NOMO-1 treated with dmso at 0.1 percent for 144 hours (cell line): ENCODE measurements around the gene RBPMS2.
A peak's percentile ranks its signal among the peaks of the same experiment; 100 is the strongest.
"Not testable (repeated sequence)": the region's sequence is repeated elsewhere in the genome, so short reads cannot be mapped to it uniquely, and the experiment has no call there.

Experiments used
- DNase-seq: peaks from one replicate; lab custom pipeline; 2025; ENCODE audit not compliant: unreplicated experiment; lab: John Stamatoyannopoulos, UW

The RBPMS2 gene

GRCh38 chr15:64775551-64776401 is at the start of gene RBPMS2:
TSS of gene RBPMS2 (minus strand) at chr15:64775589. CDS start at chr15:64775319, 270 bp downstream.
- no peak for DNase-seq

- DNase-seq = no peak
Measured at GRCh38 chr15:64824929-64825430, 49.6 kb upstream of the RBPMS2 start.

DNA sequence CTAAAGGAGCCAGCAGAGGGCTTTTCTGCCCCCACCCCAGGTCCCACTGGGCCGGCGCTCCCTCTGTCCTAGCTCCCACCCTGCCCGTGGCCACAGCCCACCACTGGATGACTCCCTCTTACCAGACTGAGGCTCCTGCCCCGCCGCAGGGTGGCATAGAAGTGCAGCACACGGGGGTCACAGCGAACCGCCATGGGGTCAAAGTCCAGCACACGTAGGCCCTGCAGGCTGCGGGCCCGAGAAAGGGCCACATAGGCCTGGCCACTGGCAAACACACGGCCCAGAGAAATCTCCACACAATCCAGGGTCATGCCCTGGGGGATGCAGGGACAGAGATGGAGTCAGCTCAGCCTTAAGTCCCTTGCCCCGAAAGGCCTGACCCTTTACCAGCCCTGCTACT is 41.1 kb upstream of the RBPMS2 start:
- no peak for DNase-seq

DNA sequence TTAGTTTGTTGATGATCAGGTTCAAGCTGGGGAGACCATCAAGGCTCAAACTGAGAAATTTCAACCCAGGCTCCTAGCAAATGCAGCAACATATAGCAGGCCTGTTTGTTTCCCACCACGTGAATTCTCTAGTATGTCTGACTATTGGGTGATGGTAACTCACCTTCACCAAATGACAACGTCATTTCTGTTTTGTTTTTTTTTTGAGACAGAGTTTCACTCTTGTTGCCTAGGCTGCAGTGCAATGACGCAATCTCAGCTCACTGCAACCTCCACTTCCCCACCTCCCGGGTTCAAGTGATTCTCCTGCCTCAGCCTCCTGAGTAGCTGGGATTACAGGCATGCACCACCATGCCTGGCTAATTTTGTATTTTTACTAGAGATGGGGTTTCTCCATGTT is 39.6 kb upstream of the RBPMS2 start:
- not testable (repeated sequence) for DNase-seq

GRCh38 chr15:64814283-64814682 is 38.9 kb upstream of the RBPMS2 start:
- not testable (repeated sequence) for DNase-seq

DNA sequence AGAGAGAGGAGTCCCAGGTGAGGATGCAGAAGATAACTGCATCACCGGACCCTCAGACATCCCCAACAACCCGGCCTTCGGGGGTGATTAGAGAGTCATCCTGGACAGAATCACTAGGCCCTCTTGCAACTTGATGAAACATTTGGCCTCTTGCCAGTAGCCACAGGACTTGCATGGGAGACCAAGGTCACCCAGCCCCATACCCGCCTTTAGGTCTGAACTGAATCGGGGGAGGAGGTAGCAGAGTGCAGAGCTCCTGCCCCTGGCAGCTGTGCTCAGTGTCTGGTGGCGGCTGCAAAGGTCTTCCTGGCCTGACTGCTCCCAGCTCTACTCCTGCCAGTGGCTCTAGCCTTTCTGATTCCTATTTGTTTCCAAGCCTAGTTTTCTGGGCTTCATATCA is 37.7 kb upstream of the RBPMS2 start:
- DNase-seq = no peak

DNA sequence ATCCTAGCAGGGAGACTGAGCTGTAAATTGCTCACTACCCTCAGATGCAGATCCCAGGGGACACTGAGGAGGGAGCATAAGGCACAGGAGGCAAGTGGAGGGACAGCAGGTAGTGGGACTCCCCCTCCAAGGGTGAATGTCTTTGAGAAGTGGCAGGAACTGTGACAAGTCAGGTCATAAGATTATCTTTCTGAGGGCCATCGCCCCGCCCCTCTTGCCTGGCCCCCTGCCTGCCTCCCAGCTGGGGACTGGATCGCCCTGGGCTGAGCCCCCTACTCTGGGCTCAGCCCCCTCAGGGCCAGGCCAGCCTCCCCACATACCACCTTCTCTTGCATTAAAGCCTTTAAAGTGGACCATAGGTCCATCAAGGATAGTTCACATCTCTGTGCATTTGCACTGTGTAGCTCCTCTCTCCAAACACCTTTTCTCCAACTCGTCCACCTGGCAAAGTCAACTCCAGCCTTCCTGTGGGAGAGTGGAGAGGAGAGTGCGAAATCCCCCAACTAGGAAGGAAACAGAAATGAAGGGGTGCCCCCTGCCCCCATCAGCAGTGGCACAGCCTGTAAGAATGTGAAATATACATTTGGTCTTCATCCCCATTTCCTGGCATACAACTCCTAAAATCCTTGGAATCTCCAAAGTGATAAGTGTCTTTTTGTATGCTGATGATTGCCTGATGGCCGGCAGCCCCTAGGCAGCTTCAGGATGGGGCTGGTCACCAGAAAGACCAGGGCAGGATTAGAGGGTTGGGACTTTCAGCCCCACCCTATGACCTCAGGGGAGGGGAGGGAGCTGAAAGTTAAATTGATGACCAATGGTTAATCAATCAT is 35.3 kb upstream of the RBPMS2 start:
- DNase-seq = no peak

DNA sequence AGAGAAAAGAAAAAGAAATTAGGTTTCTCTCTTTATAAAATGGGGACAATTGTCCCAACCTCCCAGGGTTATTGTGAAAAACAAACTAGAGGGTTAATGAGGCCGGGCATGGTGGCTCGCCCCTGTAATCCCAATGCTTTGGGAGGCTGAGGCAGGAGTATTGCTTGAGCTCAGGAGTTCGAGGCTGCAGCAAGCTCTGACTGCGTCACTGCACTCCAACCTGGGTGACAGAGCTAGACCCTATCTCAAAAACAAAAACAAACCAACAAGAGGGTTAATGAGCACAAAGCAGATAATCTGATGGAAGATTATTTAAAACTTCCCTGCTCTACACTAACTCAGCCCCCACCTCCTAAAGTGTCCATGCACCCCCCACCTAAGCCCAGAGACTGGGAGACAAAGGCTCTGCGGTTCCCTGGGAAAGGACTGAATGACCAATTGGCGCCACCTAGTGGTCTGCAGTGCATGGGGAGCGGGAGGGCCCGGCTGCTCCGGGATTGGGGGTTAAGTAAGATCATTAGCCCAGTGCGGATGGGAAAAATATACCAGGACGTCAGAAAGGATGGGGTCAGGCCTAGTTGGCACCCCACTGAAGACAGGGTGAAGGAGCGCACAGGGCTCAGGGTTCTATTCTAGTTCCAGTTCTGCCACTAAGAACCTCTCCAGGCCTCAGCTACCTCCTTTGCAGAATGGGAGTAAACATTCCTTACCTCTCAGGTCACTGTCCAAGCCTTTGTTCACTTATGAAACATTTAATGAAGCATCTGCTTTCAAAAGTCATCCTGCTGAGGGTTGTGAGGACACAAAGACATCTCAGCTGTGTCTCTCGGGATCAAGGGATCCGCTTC is 34.5 kb upstream of the RBPMS2 start:
- DNase-seq = peak; percentile 8

DNA sequence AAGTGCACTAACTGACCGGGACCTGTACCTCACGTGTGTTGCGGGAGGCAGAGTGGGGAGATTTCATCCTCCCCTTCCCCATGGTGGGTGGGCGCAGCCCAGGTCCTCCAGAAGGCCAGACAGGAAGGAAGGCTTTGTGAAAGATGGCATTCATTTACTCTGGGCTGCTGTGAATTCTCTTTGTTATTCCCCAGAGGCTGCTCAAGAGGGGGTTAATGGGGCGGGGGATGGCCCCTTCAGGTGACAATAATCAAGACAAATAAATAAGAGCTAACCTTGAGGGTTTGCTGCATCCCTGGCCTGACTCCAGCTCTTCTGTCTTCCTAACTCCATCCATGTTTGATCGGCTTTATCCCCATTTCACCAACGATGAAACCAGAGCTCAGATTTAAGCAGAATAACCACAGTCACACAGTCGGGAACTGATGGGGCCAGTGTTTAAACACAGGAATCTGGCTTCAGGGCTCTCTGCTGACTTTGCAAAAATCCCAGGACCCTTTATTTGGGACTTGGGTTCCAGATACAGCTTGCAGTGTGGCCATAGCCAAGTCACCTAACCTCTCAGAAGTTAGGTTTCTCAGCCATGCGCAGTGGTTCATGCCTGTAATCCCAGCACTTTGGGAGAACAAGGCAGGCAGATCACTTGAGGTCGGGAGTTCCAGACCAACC is 33.5 kb upstream of the RBPMS2 start:
- DNase-seq = no peak

DNA sequence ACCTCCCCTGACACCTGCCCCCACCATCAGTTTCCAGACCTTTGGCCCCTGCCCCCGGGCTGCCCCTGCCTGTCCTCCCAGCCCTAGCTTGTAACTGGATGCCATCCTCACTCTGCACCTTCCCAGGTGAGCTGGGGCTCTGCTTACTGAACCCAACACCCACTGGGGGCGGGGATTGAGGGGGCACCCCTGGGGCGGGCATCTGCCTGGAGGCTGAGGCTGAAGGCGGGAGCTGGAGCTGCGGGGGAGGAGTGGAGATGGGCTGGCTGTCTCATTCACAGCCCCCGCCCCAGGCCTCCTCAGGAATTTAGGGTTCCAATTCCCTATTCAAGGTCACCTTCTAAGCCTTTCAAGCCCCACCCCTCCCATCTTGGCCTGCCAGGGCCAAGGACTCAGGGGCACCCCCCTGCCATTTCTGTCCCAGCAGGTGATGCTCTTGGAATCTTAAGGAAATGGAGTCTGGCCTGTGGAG is 32.4 kb upstream of the RBPMS2 start:
- DNase-seq = no peak

- no peak for DNase-seq
Measured at GRCh38 chr15:64807051-64807749, 31.8 kb upstream of the RBPMS2 start.

DNA sequence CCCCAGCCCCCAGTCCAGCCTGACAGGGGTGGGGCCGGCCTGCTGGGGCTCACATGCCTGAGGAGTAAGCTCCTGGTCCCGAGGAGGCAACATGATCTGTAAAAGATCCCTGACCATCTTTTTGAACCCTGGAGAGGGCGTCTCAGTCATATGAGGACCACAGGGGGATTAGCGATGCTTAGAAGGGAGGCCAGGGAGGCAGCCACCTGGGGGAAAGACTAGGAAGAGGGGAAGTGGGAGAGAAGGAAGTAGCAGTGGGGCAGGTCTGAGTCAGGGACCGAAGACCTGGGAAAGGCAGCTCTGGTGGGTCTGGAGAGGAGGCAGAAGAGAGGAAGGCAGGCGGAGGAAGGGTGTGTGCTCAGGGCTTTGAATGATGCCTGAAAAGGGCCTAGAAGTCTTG is 31.1 kb upstream of the RBPMS2 start:
- DNase-seq = no peak

DNA sequence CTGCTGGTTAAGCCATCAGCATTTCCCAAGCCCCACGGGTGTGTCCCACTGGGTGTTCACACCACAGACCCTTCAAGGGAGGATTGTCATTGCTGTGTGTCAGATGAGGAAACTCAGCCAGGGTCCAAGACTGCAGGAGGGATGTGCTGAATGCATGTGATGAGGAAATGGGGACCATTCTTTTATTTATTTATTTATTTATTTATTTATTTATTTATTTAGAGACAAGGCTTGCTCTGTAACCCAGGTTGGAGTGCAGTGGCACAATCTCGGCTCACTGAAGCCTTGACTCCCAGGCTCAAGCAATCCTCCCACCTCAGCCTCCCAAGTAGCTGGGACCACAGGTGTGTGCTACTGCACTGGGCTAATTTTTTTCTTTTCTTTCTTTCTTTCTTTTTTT is 29.2 kb upstream of the RBPMS2 start:
- DNase-seq = no peak

DNA sequence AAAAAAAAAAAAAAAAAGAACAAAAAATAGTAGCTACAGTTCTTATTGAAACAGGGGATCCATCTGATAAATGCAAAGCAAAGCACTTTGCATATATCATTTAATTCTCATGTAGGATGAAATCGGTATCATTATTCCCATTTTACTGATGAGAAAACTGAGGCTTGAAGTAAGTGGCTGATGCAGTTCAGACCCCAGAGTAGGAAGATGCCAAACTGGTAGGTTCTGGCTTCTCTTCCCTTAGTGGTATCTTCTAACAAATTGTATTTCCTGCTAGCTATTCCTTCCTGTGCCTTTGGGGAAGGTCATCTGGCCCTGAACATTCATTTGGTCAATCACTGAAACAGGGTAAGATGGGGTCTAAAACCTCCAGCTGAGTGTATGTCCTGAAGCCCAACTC is 28.1 kb upstream of the RBPMS2 start:
- DNase-seq = no peak

DNA sequence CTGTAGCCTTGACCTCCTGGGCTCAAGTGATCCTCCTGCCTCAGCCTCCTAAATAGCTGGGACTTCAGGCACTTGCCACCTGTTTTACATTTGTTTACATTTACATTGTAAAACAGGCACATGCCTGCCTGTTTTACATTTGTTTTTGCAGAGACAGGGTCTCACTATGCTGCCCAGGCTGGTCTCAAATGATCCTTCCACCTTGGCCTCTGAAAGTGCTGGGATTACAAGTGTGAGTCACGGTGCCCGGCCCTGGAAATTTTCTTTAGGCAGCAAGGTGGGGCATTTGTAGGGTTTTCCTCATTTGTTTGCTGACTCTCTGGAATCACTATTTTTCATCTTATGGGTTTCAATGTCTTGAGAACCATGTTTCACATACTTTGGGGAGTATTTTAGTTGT is 25.1 kb upstream of the RBPMS2 start:
- no peak for DNase-seq

DNA sequence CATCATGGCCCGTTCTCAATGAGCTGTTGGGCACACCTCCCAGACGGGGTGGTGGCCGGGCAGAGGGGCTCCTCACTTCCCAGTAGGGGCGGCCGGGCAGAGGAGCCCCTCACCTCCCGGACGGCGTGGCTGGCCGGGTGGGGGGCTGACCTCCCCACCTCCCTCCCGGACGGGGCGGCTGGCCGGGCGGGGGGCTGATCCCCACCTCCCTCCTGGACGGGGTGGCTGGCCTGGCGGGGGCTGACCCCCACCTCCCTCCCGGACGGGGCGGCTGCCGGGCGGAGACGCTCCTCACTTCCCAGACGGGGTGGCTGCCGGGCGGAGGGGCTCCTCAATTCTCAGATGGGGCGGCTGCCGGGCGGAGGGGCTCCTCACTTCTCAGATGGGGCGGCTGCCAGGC is 23.5 kb upstream of the RBPMS2 start:
- not testable (repeated sequence) for DNase-seq

GRCh38 chr15:64795921-64796320 is 20.5 kb upstream of the RBPMS2 start:
- not testable (repeated sequence) for DNase-seq

- DNase-seq = not testable (repeated sequence)
Measured at GRCh38 chr15:64795299-64795698, 19.9 kb upstream of the RBPMS2 start.

GRCh38 chr15:64792282-64792681 is 16.9 kb upstream of the RBPMS2 start:
- DNase-seq = no peak

GRCh38 chr15:64791401-64791800 is 16.0 kb upstream of the RBPMS2 start:
- DNase-seq = no peak
